GM21515 (cell line): ENCODE measurements around the gene AP3D1.
"Not testable (repeated sequence)": the region's sequence is repeated elsewhere in the genome, so short reads cannot be mapped to it uniquely, and the experiment has no call there.

ENCODE experiments used
- ATAC-seq: cut with Tn5 transposase; IDR thresholded peaks from one replicate; pipeline ENCODE4 v1.9.1; 2021; ENCODE audit not compliant: unreplicated experiment

Gene AP3D1

DNA sequence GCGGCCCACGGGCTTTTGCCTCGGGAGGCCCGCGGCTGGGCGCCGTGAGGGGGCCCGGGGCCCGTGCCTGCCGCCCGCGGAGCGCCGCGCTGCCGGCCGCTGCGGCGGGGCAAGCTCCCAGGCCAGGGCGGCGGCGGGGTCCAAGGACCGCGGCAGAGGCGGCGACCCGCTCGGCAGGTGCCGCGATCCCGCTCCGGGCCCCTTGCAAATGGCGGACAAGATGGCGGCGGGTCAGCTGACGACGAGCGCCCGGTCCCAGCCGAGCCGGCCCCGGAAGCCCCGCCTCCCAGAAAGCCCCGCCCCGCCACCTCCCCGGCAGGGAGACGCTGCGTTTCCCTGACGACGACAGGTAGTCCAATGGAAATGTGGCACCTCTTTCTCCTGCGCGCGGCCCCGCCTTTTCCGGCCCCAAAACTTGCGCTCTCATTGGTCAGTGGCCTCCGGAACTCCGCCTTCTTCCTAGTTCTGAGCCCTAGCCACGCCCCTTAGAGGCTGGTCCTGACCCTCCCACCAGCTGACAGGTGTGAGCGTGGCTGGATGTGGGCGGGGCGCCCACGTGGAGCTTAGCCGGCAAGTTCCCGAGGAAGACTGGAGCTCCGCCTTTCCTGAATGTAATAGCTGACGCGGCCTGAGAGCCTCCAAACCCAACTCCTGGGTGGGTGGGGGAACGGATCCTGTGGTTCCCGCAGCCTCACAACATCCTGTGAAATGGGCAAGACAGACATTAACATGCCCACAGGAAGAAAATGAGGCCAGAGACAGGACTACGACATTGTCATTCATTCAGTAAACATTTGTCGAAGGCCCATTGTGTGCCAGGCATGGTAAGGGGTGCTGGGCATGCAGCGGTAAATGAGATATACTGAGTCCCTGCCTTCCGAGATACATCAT is at the start of gene AP3D1:
Gene AP3D1, minus strand, starts transcription at position 228 of the 891 bp plus-strand sequence. CDS start 232 bp downstream, outside the sequence.
- ATAC-seq, result peak; percentile 81

- not testable (repeated sequence) for ATAC-seq
Measured at GRCh38 chr19:2200624-2201294, 49.4 kb upstream of the AP3D1 start.

- ATAC-seq, result no peak
Measured at GRCh38 chr19:2199861-2200623, 48.7 kb upstream of the AP3D1 start.

DNA sequence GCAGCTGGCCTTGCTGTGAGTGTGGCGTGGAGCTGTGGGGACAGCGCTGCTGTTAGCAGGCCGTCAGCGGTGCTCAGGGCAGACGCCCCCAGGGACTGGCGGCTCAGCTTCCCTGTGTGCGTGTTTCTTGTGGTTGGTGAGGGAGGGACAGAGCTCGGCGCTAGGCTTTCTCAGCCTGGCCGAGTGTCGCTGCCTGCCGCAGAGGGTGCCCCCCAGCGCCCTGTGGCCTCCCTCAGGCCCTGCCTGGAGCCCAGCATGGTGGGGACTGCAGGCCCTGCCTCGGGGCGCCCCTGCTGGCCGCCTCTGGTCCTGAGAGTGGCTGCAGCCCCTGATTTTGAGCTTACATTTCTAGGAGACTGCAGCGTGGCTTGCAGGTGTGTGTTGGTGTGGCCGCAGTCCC is 47.8 kb upstream of the AP3D1 start:
- no peak for ATAC-seq

DNA sequence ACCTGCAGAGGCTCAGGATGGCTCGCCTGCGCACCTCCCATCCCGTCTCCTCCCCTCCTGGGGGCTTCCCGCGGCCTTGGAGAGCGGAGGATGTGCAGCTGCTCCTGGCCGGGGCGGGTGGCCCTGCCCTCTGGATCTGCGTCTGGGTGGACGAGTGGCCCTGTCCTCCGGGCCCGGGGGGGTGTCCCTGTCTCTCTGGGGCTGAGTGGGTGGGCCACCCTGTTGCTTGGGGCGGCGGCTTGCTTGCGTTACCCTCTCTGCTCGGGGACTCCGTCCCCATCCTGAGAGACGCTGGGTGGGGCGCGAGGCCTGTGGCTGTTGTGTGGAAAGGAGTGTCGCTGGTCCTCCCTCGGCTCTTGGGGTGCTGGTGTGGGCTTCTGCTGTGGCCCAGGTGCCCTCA is 47.0 kb upstream of the AP3D1 start:
- ATAC-seq, result no peak

- ATAC-seq, result no peak
Measured at GRCh38 chr19:2197270-2197669, 45.9 kb upstream of the AP3D1 start.

DNA sequence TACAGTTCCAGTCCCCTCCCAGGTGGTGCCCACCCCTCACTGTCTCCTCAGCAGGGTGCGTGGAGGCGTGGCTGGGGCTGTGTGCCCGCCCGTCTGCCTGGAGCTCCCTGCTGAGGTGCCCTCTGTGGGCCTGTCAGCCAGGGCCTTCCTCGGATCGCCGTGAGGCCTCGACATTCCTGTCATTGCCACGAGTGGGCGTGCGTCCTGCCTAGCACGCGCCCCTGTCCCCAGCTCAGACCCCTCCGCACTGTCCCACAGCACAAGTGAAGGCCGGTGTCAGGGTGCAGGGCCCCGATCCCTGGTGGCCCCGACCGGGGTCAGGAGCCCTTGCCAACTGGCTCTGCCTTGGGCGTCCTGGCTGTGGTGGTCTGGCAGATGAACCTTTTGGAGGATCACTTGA is 44.5 kb upstream of the AP3D1 start:
- ATAC-seq, result no peak

DNA sequence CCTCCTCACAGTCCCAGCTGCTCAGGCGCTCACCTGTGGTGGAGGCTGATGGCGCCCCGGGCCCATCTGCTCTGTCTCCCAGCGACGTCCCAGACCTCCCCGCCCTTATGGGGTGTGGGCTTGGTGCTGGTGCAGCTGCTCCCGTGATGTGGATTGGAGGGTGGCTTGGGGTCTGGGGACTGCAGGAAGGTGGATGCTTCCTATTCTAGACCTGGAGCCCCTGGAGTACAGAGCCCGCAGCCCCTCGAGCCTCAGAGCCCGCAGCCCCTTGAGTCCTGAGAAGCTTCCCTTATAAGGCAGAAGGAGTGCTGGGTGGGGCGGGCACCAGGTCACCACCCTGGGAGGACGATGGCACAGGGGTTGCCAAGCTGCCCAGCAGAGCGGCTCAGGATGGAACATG is 44.0 kb upstream of the AP3D1 start:
- no peak for ATAC-seq

GRCh38 chr19:2194513-2195078 is 43.2 kb upstream of the AP3D1 start:
- ATAC-seq, result no peak

- no peak for ATAC-seq
Measured at GRCh38 chr19:2193807-2194206, 42.4 kb upstream of the AP3D1 start.

DNA sequence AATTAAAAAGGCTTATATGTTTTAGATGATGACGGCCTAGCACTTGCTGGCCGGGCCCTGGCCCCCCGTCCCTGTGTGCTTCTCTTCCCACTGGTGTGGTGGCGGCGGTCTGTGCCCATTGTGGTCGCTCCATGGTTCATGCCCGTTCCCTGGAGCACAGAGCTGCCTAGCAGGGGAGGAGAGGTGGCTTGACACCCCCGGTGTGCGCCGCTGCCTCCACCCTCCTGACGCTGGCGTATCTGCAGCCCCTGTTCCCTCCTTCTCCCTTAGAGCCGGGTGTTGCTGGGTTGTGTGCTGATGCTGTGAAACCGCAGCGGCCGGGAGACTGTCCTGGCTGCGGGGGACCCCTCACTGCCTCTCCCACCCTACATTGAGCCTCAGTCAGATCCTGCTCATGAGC is 41.5 kb upstream of the AP3D1 start:
- no peak for ATAC-seq

- ATAC-seq, result no peak
Measured at GRCh38 chr19:2191456-2192310, 40.3 kb upstream of the AP3D1 start.

DNA sequence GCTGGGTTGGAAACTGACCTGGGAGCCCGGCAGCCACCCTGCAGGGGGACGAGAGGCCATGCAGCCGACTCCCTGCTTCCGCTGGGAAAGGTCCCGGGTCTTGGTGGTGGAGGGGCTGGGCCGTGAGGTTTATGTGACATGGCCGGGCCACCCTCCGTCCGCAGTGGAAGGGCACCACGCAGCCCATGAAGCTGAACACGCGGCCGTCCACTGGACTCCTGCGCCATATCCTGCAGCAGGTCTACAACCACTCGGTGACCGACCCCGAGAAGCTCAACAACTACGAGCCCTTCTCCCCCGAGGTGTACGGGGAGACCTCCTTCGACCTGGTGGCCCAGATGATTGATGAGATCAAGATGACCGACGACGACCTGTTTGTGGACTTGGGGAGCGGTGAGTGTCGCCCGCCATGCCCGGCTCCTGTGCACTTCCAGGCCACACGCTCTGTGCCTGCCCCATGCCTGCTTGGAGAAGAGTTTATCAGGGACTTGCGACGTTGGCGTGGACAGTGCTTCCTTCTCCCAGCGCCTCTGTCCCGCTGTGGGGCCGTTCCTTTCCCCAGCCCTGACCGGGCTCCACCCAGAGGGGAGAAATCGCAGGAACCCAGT is 39.6 kb upstream of the AP3D1 start:
- ATAC-seq, result no peak

DNA sequence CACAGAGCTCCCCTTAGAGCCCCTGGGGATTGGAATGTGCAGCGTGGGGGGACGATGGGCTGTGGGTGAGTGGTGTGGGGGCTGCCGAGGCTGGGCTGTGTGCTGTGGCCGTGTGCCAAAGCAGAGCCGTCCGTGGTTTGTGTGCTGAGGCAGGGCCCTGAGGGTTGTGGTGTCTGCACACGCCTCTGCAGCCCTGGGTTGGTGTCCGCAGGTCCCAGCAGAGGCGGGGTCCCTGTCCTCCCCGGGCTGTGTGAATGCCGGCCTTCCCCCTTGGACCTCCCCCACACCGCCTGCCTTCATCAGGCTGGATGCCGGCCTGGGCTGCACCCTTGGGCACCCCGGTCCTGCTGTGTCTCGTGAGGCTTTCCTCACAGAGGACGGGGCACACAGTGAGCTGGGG is 38.5 kb upstream of the AP3D1 start:
- no peak for ATAC-seq

- ATAC-seq, result no peak
Measured at GRCh38 chr19:2188708-2189385, 37.5 kb upstream of the AP3D1 start.

GRCh38 chr19:2187159-2187558 is 35.8 kb upstream of the AP3D1 start:
- no peak for ATAC-seq

DNA sequence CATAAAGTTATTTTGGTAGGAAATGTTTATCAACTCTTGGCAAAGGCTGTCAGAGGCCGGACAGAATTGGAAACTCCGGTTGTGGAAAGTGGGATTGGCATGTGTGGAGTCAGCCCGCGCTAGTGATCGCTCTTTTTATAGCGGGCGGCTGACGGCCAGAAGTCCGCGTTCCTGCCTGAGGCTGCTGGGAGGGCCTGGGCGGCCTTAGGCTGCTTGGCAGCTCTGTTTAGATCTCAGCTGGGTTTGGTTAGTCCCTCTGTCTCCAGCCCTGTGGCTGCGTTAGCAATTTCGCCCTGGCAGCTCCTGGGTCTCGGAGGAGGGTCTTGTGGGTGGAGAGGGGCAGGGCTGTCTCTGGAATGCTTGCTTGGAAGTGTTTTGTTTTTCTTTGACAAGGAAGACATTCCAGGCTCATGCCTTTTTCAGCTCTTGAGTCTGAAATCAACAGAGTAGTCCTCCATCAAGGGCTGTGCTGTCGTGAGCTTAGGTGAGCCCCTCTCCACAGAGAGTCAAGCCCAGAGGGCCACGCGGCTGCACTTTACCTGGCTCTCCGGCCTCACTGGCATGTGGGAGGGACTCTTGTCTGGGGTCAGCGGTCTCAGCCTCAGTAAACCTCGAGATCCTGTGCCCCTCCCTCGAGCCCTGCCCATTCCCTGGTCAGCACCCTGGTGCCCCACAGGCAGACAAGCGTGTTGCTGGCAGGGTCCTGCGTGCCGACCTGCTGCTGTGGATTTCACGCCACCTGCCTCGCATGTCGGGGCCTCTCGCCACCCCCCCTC is 34.9 kb upstream of the AP3D1 start:
- ATAC-seq, result no peak

- no peak for ATAC-seq
Measured at GRCh38 chr19:2185734-2186070, 34.3 kb upstream of the AP3D1 start.
